ENCODE data around the gene TENT4A.

The TENT4A gene

DNA sequence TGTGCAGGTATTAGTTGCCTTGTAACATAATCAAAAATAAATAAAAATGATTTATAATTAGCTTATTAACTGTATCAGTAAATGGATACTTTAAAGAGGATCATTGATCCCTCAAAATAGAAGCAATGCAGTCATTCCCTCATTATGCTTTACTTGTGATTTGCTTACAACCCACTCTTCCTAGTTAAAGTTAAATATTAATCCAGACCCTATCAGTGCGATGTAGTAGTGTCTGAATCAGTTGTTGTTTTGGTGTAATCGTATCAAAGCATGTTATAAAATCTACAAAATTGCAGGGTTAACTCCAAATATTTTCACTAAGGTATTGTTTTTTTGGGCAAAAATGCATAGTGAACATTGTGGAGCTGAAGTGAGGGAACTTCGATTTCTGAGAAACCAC, 17.6 kb downstream of the TENT4A start:
- no peak for ATAC-seq (ENCODE audit: insufficient read depth, low read depth)

DNA sequence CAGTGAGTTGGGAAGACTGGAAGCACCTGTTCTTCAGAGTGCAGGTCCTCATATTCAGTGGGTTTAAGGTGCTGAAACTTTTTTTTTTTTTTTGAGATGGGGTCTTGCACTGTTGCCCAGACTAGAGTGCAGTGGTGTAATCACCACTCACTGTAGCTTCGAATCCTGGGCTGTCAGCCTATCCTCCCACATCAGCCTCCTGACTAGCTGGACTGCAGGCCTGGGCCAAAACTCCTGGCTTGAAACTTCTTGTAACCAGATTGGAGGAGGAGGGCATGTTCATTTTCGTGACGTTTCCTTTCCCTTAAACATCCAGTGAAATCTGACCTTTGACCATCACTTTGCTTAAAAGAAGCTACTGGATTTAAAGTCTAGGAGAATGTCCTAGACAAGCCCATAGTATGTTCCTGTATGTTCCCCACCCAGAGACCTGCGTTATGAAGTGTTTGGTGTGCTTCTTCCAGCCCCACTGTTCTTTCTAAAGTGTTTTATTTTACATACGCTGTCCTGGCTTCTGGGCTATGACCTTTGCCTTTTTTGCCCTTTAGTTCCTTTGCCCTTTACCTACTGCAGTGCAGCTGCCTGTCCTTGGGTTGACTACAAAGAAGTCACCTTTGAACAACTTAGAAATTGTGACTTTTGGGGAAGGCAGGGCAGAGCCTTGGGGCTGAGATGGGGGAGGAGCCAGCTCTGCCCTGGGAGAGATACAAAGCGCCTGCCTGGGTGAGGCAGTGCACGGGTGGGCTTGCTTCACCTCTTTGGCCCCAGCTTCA, 18.4 kb downstream of the TENT4A start:
- H3K4me2 ChIP-seq (ENCODE audit: insufficient read depth, low read length) = 0 out of 2 replicates have a peak overlapping the region, but pooled peaks have one; percentile 5
- peaks cover 96% of the 10 kb centered on the region for H4K20me1 ChIP-seq (ENCODE audit: insufficient read depth, low read length)
- no peak overlapping the region for H3K4me3 ChIP-seq (ENCODE audit: low read depth in 1 of 2, low read length in 2 of 2)
- H3K4me1 ChIP-seq (ENCODE audit: insufficient read depth, low read length) = peaks cover 38% of the 10 kb centered on the region
- H3K9me3 ChIP-seq (ENCODE audit: insufficient read depth, low read length, severe bottlenecking) = no peaks in the 10 kb centered on the region
- no peak overlapping the region for H3K9ac ChIP-seq (ENCODE audit: low read depth, low read length)
- H3K79me2 ChIP-seq (ENCODE audit: insufficient read depth, low read length) = peaks cover 99% of the 10 kb centered on the region
- H3K36me3 ChIP-seq (ENCODE audit: insufficient read depth, low read length) = peaks cover 80% of the 10 kb centered on the region
- H3K27ac ChIP-seq (ENCODE audit: low read length) = no peak overlapping the region
- TF ChIP-seq EZH2 (IDR thresholded peaks at IDR 0.05; ENCODE audit: borderline replicate concordance, low read depth, low read length, severe bottlenecking) (no peak), CTCF (IDR thresholded peaks at IDR 0.05; ENCODE audit: borderline replicate concordance, extremely low read depth, low read length, poor library complexity, severe bottlenecking) (no peak)
- no peak for ATAC-seq (ENCODE audit: insufficient read depth, low read depth)
- no peaks in the 10 kb centered on the region for H3K27me3 ChIP-seq (ENCODE audit: insufficient read depth, low read length, poor library complexity)
- H2AFZ ChIP-seq (ENCODE audit: low read depth, low read length) = no peak overlapping the region
- DNase-seq = no peak

More for the DNA sequence above, 17.6 kb downstream of the TENT4A start:
- Histone ChIP-seq H2AFZ (ENCODE audit: low read depth, low read length) (no peak overlapping the region), H3K36me3 (ENCODE audit: insufficient read depth, low read length) (peaks cover 80% of the 10 kb centered on the region), H3K9me3 (ENCODE audit: insufficient read depth, low read length, severe bottlenecking) (no peaks in the 10 kb centered on the region), H3K27ac (ENCODE audit: low read length) (no peak overlapping the region), H3K4me3 (ENCODE audit: low read depth in 1 of 2, low read length in 2 of 2) (no peak overlapping the region), H4K20me1 (ENCODE audit: insufficient read depth, low read length) (peaks cover 96% of the 10 kb centered on the region), H3K9ac (ENCODE audit: low read depth, low read length) (no peak overlapping the region), H3K79me2 (ENCODE audit: insufficient read depth, low read length) (peaks cover 99% of the 10 kb centered on the region), H3K27me3 (ENCODE audit: insufficient read depth, low read length, poor library complexity) (no peaks in the 10 kb centered on the region), H3K4me2 (ENCODE audit: insufficient read depth, low read length) (no peak overlapping the region), H3K4me1 (ENCODE audit: insufficient read depth, low read length) (peaks cover 47% of the 10 kb centered on the region)
- no peak for DNase-seq
- TF ChIP-seq EZH2 (IDR thresholded peaks at IDR 0.05; ENCODE audit: borderline replicate concordance, low read depth, low read length, severe bottlenecking) = no peak
- no peak for TF ChIP-seq CTCF (IDR thresholded peaks at IDR 0.05; ENCODE audit: borderline replicate concordance, extremely low read depth, low read length, poor library complexity, severe bottlenecking)

DNA sequence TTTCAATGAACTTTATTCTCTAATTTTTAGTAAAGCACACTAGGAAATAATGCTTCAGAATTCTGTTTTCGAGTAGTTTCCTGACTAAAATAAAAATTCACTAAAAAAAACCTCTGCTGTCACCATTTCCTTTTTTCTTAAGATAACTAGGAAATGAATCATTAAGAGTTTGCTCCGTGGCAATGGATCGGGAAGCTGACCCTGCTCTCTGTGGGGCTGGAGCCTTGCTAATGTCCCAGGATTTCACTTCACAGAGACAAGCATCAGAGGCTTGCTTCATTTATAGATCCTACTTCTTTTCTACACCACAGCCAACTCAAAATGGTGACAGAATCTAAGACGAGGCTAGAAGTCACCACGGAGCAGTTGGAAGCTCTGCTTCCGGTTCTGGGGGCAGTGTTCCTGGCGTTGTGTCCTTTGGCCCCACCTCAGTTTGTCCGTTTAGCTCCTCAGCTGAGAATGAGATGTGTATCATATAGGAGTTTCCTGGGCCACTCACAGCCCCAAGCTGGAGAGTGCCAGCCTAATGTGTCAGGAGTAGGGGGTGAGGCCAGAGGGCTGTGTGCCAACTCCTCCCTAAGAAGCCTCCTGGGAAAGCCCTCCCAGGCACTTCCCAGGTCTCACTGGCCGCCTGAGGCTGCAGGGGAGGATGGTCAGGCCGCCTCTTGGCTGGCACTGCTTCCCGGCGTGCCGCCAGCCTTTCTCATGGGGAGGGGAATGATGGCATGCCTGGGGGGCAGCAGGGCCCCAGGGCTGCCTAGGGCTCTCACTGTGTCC, 19.6 kb downstream of the TENT4A start:
- H3K27ac ChIP-seq (ENCODE audit: low read length) = no peak overlapping the region
- ATAC-seq (ENCODE audit: insufficient read depth, low read depth) (no peak), DNase-seq (no peak)
- H3K4me2 ChIP-seq (ENCODE audit: insufficient read depth, low read length) = no peak overlapping the region
- TF ChIP-seq CTCF (IDR thresholded peaks at IDR 0.05; ENCODE audit: borderline replicate concordance, extremely low read depth, low read length, poor library complexity, severe bottlenecking) (no peak), EZH2 (IDR thresholded peaks at IDR 0.05; ENCODE audit: borderline replicate concordance, low read depth, low read length, severe bottlenecking) (no peak)
- H3K36me3 ChIP-seq (ENCODE audit: insufficient read depth, low read length) = peaks cover 80% of the 10 kb centered on the region
- H3K4me3 ChIP-seq (ENCODE audit: low read depth in 1 of 2, low read length in 2 of 2) = no peak overlapping the region
- H3K79me2 ChIP-seq (ENCODE audit: insufficient read depth, low read length) = peaks cover 99% of the 10 kb centered on the region
- H4K20me1 ChIP-seq (ENCODE audit: insufficient read depth, low read length) = peaks cover 93% of the 10 kb centered on the region
- H3K27me3 ChIP-seq (ENCODE audit: insufficient read depth, low read length, poor library complexity) = no peaks in the 10 kb centered on the region
- H2AFZ ChIP-seq (ENCODE audit: low read depth, low read length) = no peak overlapping the region
- H3K9me3 ChIP-seq (ENCODE audit: insufficient read depth, low read length, severe bottlenecking) = no peaks in the 10 kb centered on the region
- H3K4me1 ChIP-seq (ENCODE audit: insufficient read depth, low read length) = peaks cover 27% of the 10 kb centered on the region
- H3K9ac ChIP-seq (ENCODE audit: low read depth, low read length) = no peak overlapping the region

Measured in DND-41 (cell line).